H54 (cell line): ENCODE measurements around the gene ZNF592.
"Not testable (repeated sequence)": the region's sequence is repeated elsewhere in the genome, so short reads cannot be mapped to it uniquely, and the experiment has no call there.

Experiments
- DNase-seq: peaks from one replicate; pipeline ENCODE4 v3.0.0; 2011; ENCODE audit warnings: low spot score, mixed read lengths; ENCODE audit not compliant: insufficient read length
- FAIRE-seq: peaks from 3 replicates; lab custom pipeline; 2011; peaks lifted over from hg19 to GRCh38; lab: Jason Lieb, UNC
- POLR2A ChIP-seq: IDR thresholded peaks from 2 replicates; pipeline ENCODE4 v1.6.1; 2011; ENCODE audit warnings: low read depth, mild to moderate bottlenecking, low read length

ZNF592 gene

DNA sequence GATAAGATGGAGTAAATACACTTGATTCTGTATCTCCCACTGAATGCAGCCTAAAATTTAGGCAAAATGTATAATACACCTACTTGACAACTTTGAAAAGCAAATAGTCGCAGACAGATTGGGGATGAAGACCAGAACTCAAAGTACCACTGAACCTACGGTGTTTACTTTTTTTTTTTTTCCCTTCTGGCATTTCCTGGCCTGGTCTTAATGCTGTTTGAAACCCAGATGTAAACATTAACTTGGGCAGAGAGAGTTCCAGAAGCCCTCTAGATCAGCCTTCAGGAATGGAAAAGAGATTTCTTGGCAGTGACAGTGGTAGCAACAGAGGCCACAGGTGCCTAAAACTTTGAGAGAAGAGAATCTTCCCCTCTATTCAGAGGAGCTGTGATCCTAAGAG lies 96.6 kb downstream of the ZNF592 start:
- DNase-seq (no peak), FAIRE-seq (no peak)
- no peak for TF ChIP-seq POLR2A

DNA sequence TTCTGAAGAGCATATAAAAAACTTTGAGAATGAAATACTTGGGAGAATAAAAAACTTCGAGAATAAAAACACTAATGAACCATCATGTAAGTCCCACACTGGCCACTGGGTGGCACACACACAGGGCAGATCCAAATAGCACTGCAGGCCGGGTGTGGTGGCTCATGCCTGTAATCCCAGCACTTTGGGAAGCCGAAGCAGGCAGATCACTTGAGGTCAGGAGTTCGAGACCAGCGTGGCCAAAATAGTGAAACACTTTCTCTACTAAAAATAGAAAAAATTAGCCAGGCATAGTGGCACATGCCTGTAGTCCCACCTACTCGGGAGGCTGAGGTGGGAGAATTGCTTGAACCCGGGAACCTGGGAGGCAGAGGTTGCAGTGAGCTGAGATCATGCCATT lies 97.2 kb downstream of the ZNF592 start:
- FAIRE-seq: not testable (repeated sequence)
- DNase-seq: peak; percentile 21

DNA sequence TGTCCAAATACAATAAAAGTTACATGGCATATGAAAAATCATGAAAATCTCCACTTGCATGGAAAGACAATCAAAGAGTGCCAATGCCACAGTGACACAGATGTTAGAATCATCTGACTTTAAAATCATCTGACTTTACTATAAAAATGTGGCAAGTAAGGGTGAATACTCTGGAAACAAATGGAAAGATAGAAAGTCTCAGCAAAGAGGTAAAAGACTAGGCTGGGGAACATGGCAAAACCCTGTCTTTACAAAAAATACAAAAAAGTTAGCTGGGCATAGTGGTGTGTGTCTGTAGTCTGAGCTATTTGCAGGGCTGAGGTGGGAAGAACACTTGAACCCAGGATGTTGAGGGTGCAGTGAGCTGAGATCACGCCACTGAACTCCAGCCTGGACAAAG lies 97.9 kb downstream of the ZNF592 start:
- TF ChIP-seq POLR2A: no peak
- FAIRE-seq: no peak
- DNase-seq: no peak

DNA sequence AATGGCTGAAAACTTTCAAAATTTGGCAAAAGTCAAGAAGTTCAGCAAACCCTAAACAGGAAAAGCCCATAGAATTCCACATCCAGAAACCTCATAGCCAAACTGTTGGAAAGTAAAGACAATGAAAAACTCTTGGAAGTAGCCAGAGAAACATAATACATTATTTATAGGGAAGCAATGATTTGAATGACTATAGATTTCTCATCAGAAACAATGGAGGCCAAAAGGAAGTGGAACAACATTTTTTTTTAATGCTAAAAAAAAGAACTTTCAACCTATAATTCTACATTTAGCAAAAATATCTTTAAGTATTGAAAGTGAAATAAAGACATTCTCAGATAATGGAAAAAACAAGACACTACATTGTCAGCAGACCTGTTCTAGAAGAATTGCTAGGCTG lies 99.0 kb downstream of the ZNF592 start:
- TF ChIP-seq POLR2A: no peak
- FAIRE-seq: no peak
- DNase-seq: no peak

DNA sequence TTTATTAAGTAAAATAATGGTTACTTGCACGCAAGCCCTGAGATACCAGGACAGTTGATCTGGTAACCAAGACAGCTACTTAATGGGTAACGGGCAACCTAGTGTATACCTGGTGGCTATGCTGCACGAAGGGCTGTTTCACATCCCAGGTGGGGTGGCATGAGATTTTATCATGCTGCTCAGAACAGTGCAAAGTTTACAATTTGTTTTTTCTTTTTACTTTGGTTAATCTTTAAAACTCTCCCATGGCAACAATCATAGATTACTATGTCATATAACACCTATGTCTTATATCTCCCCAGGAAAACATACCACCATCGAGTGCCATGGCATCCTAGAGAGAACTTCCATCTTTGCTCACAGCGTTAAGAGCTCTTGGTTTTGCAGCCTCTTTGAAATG lies 103.8 kb downstream of the ZNF592 start:
- TF ChIP-seq POLR2A: no peak
- DNase-seq (no peak), FAIRE-seq (no peak)

DNA sequence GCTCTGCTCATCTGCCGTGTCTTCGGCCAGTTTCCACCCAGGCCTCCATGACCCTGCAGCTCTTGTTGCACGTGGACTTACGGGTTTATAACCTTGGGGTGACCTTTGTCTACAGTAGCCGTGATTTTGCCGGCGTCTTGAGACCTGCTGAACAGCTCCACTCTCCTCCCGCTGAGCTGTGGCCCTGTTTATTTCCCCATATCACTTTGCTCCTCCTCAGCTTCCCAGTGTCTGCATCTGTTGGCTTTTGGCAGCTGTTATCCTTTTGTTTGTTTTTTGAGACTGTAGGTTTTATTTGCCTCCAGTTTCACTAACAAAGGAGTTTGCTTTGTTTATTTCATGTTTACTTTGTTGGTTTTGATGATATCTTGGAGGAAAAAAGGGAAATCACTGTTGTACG lies 106.7 kb downstream of the ZNF592 start:
- no peak for TF ChIP-seq POLR2A
- FAIRE-seq (no peak), DNase-seq (no peak)

DNA sequence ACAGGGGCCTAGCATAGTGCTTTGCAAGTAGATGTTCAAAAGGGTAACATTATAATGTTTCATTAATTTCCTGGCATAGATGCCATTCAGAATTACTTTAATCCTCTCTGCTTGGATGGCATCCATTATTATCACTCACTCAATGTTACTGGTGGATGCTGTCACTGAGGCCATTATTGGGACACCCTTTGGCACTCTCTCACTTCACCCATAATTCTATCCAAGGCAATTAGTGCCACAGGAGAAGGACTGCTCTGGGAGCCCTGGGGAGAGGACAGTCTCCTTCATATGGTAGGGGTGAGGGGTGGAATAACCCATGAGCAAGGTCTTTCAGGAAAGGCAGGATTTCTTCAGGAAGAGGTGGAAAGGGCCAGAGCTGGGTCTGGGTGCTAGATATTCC lies 107.4 kb downstream of the ZNF592 start:
- FAIRE-seq (no peak), DNase-seq (no peak)
- no peak for TF ChIP-seq POLR2A
